NCI-H345 (cell line): ENCODE measurements around the gene EEF1AKMT4.

Experiments
- DNase-seq: peaks from one replicate; lab custom pipeline; 2025; lab: John Stamatoyannopoulos, UW

EEF1AKMT4 gene

GRCh38 chr3:184249412-184250166 is at the start of gene EEF1AKMT4:
Gene EEF1AKMT4 (plus strand): TSS chr3:184249672. CDS start chr3:184249695, 23 bp downstream.
- peak; percentile 99 for DNase-seq

- no peak for DNase-seq
Observed at GRCh38 chr3:184200825-184201224, 48.6 kb upstream of the EEF1AKMT4 start.

GRCh38 chr3:184203526-184203925 is 45.9 kb upstream of the EEF1AKMT4 start:
- no peak for DNase-seq

- DNase-seq, result no peak
Observed at GRCh38 chr3:184209146-184209923, 40.1 kb upstream of the EEF1AKMT4 start.

- no peak for DNase-seq
Observed at GRCh38 chr3:184211297-184211696, 38.2 kb upstream of the EEF1AKMT4 start.

GRCh38 chr3:184211718-184212117 is 37.8 kb upstream of the EEF1AKMT4 start:
- DNase-seq, result no peak

GRCh38 chr3:184218814-184219213 is 30.7 kb upstream of the EEF1AKMT4 start:
- no peak for DNase-seq

- no peak for DNase-seq
Observed at GRCh38 chr3:184222521-184222920, 27.0 kb upstream of the EEF1AKMT4 start.

- no peak for DNase-seq
Observed at GRCh38 chr3:184223946-184224345, 25.5 kb upstream of the EEF1AKMT4 start.

GRCh38 chr3:184227481-184227935 is 22.0 kb upstream of the EEF1AKMT4 start:
- peak; percentile 57 for DNase-seq

GRCh38 chr3:184228376-184229137 is 20.9 kb upstream of the EEF1AKMT4 start:
- no peak for DNase-seq

GRCh38 chr3:184229394-184230080 is 19.9 kb upstream of the EEF1AKMT4 start, which contains the start of gene VWA5B2:
Gene VWA5B2 (plus strand): TSS chr3:184229585. CDS start chr3:184230529, 944 bp downstream.
- DNase-seq, result peak; percentile 92

- DNase-seq, result peak; percentile 69
Observed at GRCh38 chr3:184230081-184230602, 19.3 kb upstream of the EEF1AKMT4 start.

- no peak for DNase-seq
Observed at GRCh38 chr3:184230603-184231528, 18.6 kb upstream of the EEF1AKMT4 start.

GRCh38 chr3:184231671-184232070 is 17.8 kb upstream of the EEF1AKMT4 start:
- DNase-seq, result no peak

GRCh38 chr3:184233127-184233843 is 16.2 kb upstream of the EEF1AKMT4 start:
- DNase-seq, result no peak

GRCh38 chr3:184234224-184234623 is 15.2 kb upstream of the EEF1AKMT4 start:
- no peak for DNase-seq

GRCh38 chr3:184234671-184235380 is 14.6 kb upstream of the EEF1AKMT4 start:
- no peak for DNase-seq
